Measurements from ENCODE around the gene GDPD4.

DNA sequence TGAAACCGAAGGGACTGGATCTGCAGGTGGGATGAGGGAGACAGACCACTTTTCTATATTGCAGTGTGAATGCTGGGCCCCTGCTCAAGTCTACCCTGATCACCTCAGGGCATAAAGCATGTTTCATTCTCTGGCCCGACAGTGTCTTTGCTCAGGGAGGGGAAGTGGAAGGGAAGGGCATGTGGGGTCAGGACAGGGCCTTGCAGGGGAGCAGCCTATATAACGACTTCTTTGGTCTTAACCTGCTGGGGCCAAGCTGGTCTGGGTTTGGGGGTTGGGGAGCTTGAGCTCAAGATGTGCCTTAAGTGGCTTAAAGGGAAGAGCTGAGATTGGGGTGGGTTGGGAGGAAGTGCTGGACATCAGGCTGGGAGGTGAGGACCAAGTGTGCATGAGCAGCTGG, 86.4 kb downstream of the GDPD4 start:
- TF ChIP-seq, protein P1, sequence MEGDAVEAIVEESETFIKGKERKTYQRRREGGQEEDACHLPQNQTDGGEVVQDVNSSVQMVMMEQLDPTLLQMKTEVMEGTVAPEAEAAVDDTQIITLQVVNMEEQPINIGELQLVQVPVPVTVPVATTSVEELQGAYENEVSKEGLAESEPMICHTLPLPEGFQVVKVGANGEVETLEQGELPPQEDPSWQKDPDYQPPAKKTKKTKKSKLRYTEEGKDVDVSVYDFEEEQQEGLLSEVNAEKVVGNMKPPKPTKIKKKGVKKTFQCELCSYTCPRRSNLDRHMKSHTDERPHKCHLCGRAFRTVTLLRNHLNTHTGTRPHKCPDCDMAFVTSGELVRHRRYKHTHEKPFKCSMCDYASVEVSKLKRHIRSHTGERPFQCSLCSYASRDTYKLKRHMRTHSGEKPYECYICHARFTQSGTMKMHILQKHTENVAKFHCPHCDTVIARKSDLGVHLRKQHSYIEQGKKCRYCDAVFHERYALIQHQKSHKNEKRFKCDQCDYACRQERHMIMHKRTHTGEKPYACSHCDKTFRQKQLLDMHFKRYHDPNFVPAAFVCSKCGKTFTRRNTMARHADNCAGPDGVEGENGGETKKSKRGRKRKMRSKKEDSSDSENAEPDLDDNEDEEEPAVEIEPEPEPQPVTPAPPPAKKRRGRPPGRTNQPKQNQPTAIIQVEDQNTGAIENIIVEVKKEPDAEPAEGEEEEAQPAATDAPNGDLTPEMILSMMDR (IDR thresholded peaks at IDR 0.05; ENCODE audit: low read depth, low read length), result no peak
- no peak for TF ChIP-seq POLR2A (IDR thresholded peaks at IDR 0.05; ENCODE audit: extremely low read depth, insufficient read length)
- TF ChIP-seq, protein P2, sequence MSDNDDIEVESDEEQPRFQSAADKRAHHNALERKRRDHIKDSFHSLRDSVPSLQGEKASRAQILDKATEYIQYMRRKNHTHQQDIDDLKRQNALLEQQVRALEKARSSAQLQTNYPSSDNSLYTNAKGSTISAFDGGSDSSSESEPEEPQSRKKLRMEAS (IDR thresholded peaks at IDR 0.05; ENCODE audit: low read depth, low read length), result no peak

All from NB4 (cell line).